ENCODE data around the gene MCF2L.
"Not testable (repeated sequence)": the region's sequence is repeated elsewhere in the genome, so short reads cannot be mapped to it uniquely, and the experiment has no call there.

The MCF2L gene

DNA sequence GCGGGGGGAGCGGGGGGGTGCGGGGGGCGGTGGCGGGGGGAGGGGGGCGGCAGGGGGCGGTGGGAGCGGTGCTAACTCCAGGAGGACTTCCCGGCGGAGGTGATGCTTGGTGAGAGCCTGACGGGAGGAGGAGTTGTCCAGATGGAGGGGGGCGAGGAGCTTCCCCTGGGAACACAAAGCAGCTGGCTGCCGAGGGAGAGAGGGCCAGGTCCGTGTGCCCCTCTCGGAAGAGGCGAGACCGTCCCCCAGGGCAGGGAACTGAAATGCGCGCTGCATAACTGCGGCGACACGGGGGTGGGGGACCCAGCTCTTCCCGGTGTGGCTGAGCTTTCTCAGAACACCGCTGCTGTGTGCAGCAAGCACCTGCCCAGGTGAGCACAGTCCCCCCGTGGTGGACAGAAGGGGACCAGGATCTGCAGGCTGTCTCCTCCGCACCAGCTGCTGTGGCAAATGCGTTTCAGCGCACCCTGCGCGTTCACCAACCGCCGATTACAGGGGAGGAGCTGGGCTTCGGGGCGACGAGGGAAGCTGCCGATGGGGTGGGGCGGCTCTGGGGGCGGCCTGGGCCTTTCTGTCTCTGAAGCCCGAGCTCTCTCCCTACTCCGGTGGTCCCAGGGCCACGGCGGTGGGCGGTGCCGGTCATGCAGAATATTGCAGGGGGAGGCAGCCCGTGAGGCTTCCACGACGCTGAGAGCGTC, 81.9 kb downstream of the MCF2L start:
- no peak for DNase-seq
- no peaks in the 10 kb centered on the region for H3K4me1 Mint-ChIP-seq (ENCODE audit: low read depth)

DNA sequence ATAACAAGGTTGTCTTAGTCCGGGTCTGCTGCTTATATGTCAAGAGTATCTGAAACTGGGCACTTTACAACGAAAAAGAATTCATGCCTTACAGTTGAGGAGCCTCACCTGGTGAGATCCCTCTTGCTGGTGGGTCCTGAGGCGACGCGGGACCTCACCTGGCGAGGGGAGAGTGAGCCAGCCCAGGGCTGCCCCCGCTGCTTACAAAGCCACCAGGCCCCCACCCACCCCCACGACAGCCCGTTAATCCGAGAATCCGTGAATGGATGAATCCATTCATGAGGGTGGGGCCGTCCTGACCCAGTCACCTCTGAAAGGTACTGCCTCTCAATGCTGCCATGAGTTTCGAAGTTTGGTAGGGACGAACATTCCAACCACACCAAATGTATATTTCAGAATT, 82.6 kb downstream of the MCF2L start:
- Mint-ChIP-seq H3K4me3 (no peak overlapping the region), H3K36me3 (ENCODE audit: low read depth) (peaks cover 12% of the 10 kb centered on the region), H3K4me1 (ENCODE audit: low read depth) (no peaks in the 10 kb centered on the region), H3K9me3 (no peaks in the 10 kb centered on the region), H3K27ac (no peak overlapping the region), H3K27me3 (no peaks in the 10 kb centered on the region)
- DNase-seq, result no peak

More for the DNA sequence above, 81.9 kb downstream of the MCF2L start:
- no peak overlapping the region for H3K4me3 Mint-ChIP-seq
- no peak overlapping the region for H3K27ac Mint-ChIP-seq
- H3K36me3 Mint-ChIP-seq (ENCODE audit: low read depth), result peaks cover 19% of the 10 kb centered on the region
- H3K27me3 Mint-ChIP-seq, result no peaks in the 10 kb centered on the region
- H3K9me3 Mint-ChIP-seq, result no peaks in the 10 kb centered on the region

DNA sequence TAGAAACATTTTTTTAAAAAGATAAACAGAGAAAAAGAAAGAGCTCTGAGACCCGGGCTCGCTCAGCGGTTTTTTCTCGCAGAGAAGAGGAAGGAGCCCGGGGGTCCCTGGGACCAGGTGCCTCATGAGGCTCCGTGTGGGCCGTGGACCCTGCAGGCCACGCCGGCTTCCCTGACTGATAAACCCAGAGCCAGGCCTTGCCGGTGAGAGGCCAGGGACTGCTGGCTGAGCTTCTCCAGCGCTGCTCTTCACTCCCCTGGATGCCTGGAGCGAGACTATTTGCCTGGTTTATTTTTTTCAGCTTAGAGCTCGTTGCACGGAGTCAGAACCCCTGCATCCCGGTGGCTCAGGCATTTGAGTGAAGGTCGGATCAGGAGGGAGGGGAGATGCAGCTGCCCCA, 83.2 kb downstream of the MCF2L start:
- Mint-ChIP-seq H3K9me3 (no peaks in the 10 kb centered on the region), H3K4me3 (no peak overlapping the region), H3K27ac (no peak overlapping the region), H3K36me3 (ENCODE audit: low read depth) (peaks cover 9% of the 10 kb centered on the region), H3K4me1 (ENCODE audit: low read depth) (no peaks in the 10 kb centered on the region), H3K27me3 (no peaks in the 10 kb centered on the region)
- DNase-seq, result no peak

DNA sequence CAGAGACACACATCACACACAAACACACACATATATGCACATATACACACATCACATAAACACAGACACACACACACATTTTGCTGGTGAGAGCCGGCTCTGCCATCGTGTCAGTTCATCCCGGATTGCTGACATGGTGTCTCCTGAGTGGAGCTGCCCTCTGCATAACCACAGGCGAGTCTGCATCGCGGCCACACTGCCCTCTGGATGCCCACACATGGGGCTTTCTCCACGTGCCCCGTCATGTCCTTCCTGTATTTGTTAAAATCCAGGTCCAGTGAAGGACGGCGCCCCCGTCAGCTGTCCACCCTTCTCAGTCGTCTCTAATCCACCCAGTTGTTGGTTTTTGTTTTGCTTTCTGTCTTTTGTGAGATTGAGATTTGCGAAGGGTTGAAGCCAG, 84.0 kb downstream of the MCF2L start:
- H3K9me3 Mint-ChIP-seq, result no peaks in the 10 kb centered on the region
- no peaks in the 10 kb centered on the region for H3K27me3 Mint-ChIP-seq
- no peak overlapping the region for H3K27ac Mint-ChIP-seq

GRCh38 chr13:113053376-113053775, 84.4 kb downstream of the MCF2L start:
- no peak overlapping the region for H3K27ac Mint-ChIP-seq
- no peak for DNase-seq
- no peaks in the 10 kb centered on the region for H3K4me1 Mint-ChIP-seq (ENCODE audit: low read depth)
- no peaks in the 10 kb centered on the region for H3K9me3 Mint-ChIP-seq
- H3K4me3 Mint-ChIP-seq, result no peak overlapping the region
- no peaks in the 10 kb centered on the region for H3K27me3 Mint-ChIP-seq
- peaks cover 3% of the 10 kb centered on the region for H3K36me3 Mint-ChIP-seq (ENCODE audit: low read depth)

More for the DNA sequence above, 84.0 kb downstream of the MCF2L start:
- Mint-ChIP-seq H3K4me1 (ENCODE audit: low read depth) (no peaks in the 10 kb centered on the region), H3K4me3 (no peak overlapping the region), H3K36me3 (ENCODE audit: low read depth) (peaks cover 3% of the 10 kb centered on the region)
- no peak for DNase-seq

DNA sequence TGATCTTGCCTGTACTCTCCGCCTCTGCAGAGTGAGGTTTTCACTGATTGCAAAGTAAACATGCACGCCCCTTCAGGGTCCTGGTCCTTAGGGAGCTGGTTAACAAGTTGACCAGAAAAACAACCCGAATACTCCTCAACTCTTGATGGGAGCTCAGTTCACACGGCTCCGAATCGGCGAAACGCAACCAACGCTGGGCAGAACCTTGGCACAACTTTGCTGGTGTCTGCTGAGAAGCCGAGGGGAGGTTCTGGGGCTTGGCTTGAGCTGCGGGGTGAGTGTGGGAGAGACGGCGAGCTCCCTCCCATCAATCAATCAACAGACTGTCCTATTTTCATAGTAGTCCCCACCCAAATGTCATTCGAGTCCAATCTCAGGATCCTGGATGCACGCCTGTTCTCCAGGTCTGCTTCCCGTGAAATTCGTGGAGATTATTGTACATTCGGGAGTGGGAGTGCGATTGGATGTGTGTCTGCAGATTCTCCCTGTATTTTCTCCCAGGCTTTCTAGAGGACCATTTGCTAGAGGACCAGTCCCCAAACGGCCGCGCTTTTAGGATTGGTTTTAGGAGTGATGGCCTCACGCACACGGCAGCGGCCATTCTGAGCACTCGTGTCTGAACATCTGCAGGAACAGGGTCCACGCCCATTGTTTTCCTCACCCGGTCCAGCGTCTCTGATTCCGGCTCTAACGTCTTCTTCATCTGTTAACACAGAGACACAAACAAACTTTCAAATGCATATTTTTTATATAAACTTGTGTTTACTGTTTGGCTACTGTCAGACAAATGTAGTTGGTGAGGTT, 85.0 kb downstream of the MCF2L start:
- DNase-seq, result no peak
- no peaks in the 10 kb centered on the region for H3K27me3 Mint-ChIP-seq
- no peaks in the 10 kb centered on the region for H3K4me1 Mint-ChIP-seq (ENCODE audit: low read depth)

DNA sequence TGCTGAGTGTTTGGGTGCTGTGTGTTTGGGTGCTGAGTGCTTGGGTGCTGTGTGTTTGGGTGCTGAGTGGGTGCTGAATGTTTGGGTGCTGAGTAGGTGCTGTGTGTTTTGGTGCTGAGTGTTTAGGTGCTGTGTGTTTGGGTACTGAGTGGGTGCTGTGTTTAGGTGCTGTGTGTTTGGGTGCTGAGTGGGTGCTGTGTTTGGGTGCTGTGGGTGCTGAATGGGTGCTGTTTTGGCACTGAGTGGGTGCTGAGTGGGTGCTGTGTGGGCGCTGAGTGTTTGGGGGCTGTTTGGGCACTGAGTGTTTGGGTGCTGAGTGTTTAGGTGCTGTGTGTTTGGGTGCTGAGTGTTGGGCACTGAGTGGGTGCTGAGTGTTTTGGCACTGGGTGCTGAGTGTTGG, 88.1 kb downstream of the MCF2L start:
- H3K4me3 Mint-ChIP-seq, result no peak overlapping the region
- no peaks in the 10 kb centered on the region for H3K27me3 Mint-ChIP-seq
- no peaks in the 10 kb centered on the region for H3K9me3 Mint-ChIP-seq
- peaks cover 3% of the 10 kb centered on the region for H3K36me3 Mint-ChIP-seq (ENCODE audit: low read depth)
- H3K4me1 Mint-ChIP-seq (ENCODE audit: low read depth), result no peaks in the 10 kb centered on the region
- H3K27ac Mint-ChIP-seq, result no peak overlapping the region
- DNase-seq, result no peak

More for the DNA sequence above, 85.0 kb downstream of the MCF2L start:
- H3K27ac Mint-ChIP-seq, result no peak overlapping the region
- no peak overlapping the region for H3K4me3 Mint-ChIP-seq
- peaks cover 3% of the 10 kb centered on the region for H3K36me3 Mint-ChIP-seq (ENCODE audit: low read depth)
- H3K9me3 Mint-ChIP-seq, result no peaks in the 10 kb centered on the region

GRCh38 chr13:113057559-113057958, 88.5 kb downstream of the MCF2L start:
- not testable (repeated sequence) for DNase-seq; H3K27me3 Mint-ChIP-seq; H3K9me3 Mint-ChIP-seq; H3K36me3 Mint-ChIP-seq (ENCODE audit: low read depth); H3K4me1 Mint-ChIP-seq (ENCODE audit: low read depth); H3K4me3 Mint-ChIP-seq; H3K27ac Mint-ChIP-seq

DNA sequence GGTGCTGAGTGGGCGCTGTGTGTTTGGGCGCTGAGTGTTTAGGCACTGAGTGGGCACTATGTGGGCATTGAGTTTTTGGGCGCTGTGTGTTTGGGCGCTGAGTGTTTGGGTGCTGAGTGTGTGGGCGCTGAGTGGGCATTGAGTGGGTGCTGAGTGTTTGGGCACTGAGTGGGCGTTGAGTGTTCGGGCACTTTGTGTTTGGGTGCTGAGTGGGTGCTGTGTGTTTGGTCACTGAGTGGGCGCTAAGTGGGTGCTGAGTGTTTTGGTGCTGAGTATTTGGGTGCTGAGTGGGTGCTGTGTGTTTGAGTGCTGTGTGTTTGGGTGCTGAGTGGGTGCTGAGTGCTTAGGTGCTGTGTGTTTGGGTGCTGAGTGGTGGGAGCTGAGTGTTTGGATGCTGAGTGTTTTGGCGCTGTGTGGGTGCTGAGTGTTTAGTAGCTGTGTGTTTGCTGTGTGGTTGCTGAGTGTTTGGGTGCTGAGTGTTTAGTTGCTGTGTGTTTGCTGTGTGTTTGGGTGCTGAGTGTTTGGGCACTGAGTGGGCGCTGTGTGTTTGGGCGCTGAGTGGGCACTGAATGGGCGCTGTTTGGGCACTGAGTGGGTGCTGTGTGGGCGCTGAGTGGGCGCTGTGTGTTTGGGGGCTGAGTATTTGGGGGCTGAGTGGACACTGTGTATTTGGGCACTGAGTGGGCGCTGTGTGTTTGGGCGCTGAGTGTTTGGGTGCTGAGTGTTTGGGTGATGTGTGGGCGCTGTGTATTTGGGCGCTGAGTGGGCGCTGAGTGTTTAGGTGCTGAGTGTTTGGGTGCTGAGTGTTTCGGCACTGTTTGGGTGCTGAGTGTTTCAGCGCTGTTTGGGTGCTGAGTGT, 89.3 kb downstream of the MCF2L start:
- H3K27me3 Mint-ChIP-seq, result no peaks in the 10 kb centered on the region
- H3K27ac Mint-ChIP-seq, result no peak overlapping the region
- H3K36me3 Mint-ChIP-seq (ENCODE audit: low read depth), result no peaks in the 10 kb centered on the region
- no peak for DNase-seq
- no peaks in the 10 kb centered on the region for H3K9me3 Mint-ChIP-seq
- no peak overlapping the region for H3K4me3 Mint-ChIP-seq
- H3K4me1 Mint-ChIP-seq (ENCODE audit: low read depth), result no peaks in the 10 kb centered on the region

DNA sequence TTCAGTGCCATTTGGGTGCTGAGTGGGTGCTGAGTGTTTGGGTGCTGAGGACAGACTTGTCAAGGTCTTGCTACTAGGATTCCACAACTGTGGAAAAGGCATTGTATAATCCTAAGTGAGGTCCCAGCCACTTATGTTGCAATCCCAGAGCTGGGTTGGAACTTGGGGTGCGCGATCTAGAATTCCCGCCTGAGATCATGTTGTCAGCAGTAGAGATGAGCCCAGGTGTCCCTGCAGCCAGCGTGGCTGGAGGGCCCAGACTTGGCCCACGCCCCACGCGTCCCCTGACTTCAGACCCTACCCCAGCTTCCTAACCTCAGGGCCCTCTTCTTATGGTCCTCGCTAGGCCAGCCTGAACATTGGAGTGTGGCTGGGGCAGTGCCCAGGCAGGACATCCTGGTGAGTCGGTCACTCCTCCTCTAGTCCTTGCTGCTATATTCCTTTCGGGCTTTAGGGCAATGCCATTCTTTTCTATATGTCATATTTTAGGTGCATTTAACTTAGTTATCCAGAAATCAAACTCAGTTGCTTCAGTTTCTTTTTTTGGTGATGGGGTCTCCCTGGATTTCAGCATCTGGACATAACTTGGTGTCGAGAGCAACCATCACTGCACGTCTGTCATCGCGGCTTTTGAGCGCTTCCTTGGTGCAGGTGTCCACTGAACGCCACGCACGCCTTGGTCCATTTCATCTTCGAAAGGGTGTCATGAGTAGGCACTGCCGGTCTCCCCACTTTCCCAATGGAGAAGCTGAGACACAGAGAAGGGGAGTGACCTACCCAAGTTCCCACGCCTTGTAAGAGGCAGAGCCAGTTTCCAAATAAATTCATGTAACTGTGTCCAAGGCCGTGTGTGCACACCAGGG, 90.2 kb downstream of the MCF2L start:
- no peak for DNase-seq
- no peaks in the 10 kb centered on the region for H3K27me3 Mint-ChIP-seq
- H3K36me3 Mint-ChIP-seq (ENCODE audit: low read depth), result peaks cover under 1% of the 10 kb centered on the region
- H3K9me3 Mint-ChIP-seq, result no peaks in the 10 kb centered on the region
- H3K4me3 Mint-ChIP-seq, result no peak overlapping the region
- H3K27ac Mint-ChIP-seq, result no peak overlapping the region
- H3K4me1 Mint-ChIP-seq (ENCODE audit: low read depth), result no peaks in the 10 kb centered on the region

- H3K36me3 Mint-ChIP-seq (ENCODE audit: low read depth), result peaks cover 4% of the 10 kb centered on the region
- no peak for DNase-seq
- no peaks in the 10 kb centered on the region for H3K27me3 Mint-ChIP-seq
- H3K27ac Mint-ChIP-seq, result no peak overlapping the region
- H3K9me3 Mint-ChIP-seq, result no peaks in the 10 kb centered on the region
- H3K4me3 Mint-ChIP-seq, result no peak overlapping the region
- no peaks in the 10 kb centered on the region for H3K4me1 Mint-ChIP-seq (ENCODE audit: low read depth)
These were observed 90.9 kb downstream of the MCF2L start for GRCh38 chr13:113059891-113060290.

- Mint-ChIP-seq H3K27me3 (no peaks in the 10 kb centered on the region), H3K4me3 (no peak overlapping the region), H3K4me1 (ENCODE audit: low read depth) (no peaks in the 10 kb centered on the region), H3K9me3 (no peaks in the 10 kb centered on the region), H3K36me3 (ENCODE audit: low read depth) (peaks cover 4% of the 10 kb centered on the region), H3K27ac (no peak overlapping the region)
- DNase-seq, result no peak
These were observed 91.7 kb downstream of the MCF2L start for GRCh38 chr13:113060557-113061270.

DNA sequence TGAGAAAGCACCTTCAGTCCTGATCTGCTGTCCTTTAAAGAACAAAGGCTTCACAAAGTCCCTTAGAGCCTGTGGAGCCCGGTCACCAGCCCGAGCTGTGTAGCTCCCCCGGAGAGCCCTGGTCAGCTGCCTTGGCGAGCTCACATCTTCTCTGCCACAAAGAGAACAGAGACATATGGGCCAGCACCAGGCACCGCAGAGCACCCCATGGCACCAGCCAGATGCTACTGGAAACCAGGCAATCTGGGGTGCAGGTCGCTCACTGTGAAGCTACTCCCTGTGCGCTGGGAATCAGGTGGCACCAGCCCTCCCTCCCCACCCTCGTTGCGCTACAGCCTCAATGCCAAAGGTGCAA, 92.2 kb downstream of the MCF2L start:
- Mint-ChIP-seq H3K9me3 (no peaks in the 10 kb centered on the region), H3K4me3 (no peak overlapping the region), H3K36me3 (ENCODE audit: low read depth) (peaks cover 4% of the 10 kb centered on the region), H3K27ac (no peak overlapping the region), H3K4me1 (ENCODE audit: low read depth) (no peaks in the 10 kb centered on the region), H3K27me3 (no peaks in the 10 kb centered on the region)
- DNase-seq, result no peak

All from activated T-cell treated with anti-CD3 and anti-CD28 coated beads, Interleukin-2, amount 50 U/mL, for 24 hours (primary cell).